GM21423 (cell line): ENCODE measurements around the gene SEC24B.
A peak's percentile ranks its signal among the peaks of the same experiment; 100 is the strongest.
"Not testable (repeated sequence)": the region's sequence is repeated elsewhere in the genome, so short reads cannot be mapped to it uniquely, and the experiment has no call there.

Experiments
- ATAC-seq: cut with Tn5 transposase; IDR thresholded peaks from one replicate; pipeline ENCODE4 v1.9.1; 2021; ENCODE audit warnings: mild to moderate bottlenecking, moderate library complexity; ENCODE audit not compliant: unreplicated experiment

Gene SEC24B

GRCh38 chr4:109432203-109432602 lies 1.4 kb upstream of the SEC24B start:
- ATAC-seq = no peak

DNA sequence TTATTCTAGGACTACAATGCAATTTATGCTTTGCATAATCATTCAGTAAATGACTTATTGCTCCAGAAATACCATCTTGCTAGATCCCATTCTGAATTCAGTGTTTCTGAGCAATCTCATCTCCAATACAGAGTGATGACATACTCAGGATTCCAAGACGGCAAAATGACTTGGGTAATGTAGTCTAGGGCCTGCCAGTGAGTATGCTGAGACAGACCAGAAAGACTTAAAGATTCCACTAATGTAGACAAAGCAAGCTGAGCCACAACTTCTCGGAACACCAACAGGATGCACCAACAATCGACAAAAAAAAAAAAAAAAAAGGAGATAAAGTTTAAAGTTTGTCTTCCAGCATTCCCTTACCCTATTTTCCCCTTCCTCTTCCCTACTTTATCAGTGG lies 919 bp upstream of the SEC24B start:
- ATAC-seq = no peak

GRCh38 chr4:109434007-109434971 lies 674 bp downstream of the SEC24B start:
- ATAC-seq = peak; percentile 40

GRCh38 chr4:109435635-109436034 lies 2.0 kb downstream of the SEC24B start:
- ATAC-seq = no peak

DNA sequence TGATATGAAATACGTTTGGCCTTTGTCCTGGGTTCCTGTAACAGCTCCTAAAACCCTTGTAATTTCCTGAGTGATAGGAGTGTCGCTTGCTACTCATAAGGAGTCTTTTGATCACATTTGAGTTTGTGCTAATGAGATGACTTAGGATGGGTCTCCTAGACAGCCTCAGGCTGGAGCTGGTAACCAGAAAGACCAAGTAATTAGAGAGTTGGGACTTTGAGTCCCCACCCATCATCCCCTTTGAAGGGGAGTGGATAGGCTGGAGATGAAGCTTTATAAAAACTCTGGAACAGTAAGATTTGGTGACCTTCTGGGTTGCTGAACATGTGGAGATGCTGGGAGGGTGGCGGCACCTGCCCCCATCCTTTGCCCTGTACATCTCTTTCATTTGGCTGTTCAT lies 2.9 kb downstream of the SEC24B start:
- ATAC-seq = no peak

DNA sequence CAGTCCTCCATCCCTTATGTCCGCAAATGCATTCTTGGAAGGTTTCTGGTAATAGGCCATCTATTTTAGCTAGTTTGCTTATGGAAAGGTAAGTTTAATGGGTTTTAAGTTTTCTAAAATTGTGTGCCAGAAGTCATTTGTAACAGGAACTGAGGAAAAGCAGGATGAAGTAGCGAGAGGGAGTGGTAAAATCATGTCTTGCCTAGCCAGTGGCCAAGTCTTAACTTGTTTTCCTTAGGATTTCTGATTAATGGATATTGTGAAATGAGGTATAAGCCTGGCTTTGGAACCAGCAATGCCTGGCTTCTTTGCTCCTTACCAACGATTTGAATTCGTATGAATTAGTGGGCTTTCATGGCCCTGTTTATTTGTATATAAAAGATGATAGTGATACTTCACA lies 7.3 kb downstream of the SEC24B start:
- ATAC-seq = no peak

- ATAC-seq = no peak
Observed at GRCh38 chr4:109441862-109442458, 8.3 kb downstream of the SEC24B start.

DNA sequence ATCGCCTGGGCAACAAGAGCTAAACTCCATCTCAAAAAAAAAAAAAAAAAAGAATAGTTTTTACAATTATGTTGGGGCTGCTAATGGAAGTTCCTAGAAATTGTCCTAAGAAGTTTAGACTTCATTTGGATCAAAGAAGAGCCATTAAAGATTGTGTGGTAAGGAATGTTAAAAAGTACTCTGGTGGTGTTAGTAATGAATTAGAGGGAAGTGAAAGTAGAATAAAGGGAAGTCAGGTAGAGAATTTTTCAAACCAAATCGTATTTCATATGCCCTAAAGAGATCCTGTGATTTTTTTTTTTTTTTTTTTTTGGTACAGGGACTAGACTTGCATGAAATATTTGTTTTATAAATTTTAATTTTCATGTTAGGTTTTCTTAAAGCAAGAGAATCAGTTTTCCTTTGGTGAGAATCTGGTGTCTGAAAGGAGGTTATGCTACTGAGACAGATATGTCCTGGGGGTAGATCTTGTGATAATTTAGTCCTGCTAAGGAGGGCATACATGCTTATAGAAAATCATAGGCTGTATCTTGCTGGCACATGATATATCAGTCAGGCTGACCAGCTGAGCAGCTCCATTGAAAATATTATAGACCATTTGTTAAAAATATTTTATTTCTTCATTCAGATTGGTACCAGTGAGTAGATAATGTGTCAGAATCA lies 10.7 kb downstream of the SEC24B start:
- peak; percentile 74 for ATAC-seq

GRCh38 chr4:109447278-109447677 lies 13.7 kb downstream of the SEC24B start:
- ATAC-seq = no peak

DNA sequence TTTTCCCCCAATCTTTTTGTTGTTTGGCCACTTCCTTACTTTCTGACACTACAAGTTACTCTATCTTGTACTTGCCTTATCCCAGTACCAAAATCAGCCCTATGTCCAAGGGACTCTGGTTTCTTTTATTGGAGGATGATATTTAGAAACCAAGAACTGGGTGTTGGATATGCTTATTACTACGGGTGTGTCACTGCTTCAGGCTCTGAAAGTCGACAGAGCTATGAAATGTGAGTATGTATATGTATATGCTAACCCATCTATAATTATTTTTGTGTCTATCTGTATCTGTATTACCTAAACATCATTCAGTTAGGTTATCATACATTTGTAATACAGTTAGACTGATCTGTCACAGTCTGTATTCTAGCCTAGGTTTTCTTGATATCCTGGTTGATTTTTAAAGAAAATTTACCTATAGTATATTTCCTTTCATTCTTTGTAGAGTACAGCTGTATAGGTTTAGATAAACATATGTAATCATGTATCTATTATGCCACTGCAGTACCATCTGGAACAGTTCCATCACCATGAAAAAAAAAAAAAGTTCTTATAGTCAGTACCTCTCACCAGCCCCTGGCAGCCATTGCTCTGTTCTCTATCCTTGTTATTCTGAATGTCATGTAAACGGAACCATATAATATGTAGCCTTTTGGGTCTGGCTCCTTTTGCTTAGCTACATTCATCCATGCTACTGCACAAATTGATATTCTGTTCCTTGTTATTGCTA lies 18.1 kb downstream of the SEC24B start:
- ATAC-seq = no peak

DNA sequence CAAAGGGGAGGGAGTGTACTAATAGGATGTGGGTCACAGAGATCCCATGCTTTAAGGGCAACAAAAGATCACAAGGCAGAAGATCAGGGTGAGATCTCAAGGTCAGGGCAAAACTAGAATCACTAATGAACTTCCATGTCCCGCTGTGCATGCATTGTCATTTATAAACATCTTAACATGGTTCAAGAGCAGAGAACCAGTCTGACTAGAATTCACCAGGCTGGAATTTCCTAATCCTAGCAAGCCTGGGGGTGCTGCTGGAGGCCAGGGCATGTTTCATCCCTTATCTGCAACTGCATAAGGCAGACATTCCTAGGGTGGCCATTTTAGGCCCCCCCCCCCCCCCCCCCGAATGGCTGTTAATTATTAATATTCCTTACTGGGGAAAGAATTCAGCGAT lies 19.5 kb downstream of the SEC24B start:
- ATAC-seq = not testable (repeated sequence)

DNA sequence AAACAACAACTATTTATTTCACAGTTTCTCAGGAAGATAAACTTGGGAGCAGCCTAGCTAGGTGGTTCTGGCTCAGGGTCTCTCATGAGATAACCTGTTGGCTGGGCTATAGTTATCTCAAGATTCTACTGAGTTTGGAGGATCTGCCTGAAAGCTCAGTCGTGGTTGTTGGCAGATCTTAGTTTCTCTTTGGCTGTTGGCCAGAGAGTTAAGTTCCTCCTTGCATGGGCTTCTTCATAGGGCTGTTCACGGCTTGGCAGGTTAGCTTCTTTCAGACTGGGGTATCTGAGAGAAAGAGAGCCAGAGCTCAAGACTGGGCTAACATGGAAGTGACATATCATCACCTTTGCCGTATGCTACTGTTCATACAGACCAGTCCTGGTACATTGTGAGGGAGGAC lies 28.7 kb downstream of the SEC24B start:
- ATAC-seq = peak; percentile 74

- no peak for ATAC-seq
Observed at GRCh38 chr4:109462802-109463201, 29.2 kb downstream of the SEC24B start.

GRCh38 chr4:109465069-109465468 lies 31.5 kb downstream of the SEC24B start:
- no peak for ATAC-seq

DNA sequence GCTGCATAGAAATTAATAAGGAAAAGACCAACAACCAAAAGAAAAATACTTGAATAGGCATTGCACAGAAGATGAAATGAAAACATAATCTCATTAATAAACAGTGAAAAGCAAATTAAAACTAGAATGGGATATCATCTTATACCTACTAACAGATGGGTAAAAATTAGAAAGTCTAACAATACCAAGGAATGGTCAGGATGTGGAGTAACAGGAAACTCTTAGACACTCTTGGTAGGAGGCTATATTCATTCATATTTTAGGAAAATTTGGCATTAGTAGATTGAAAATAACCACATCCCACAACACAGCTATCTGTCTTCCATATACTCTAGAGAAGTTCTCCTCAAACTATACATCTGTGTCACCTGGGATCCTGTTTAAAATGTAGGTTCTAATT lies 36.3 kb downstream of the SEC24B start:
- no peak for ATAC-seq

DNA sequence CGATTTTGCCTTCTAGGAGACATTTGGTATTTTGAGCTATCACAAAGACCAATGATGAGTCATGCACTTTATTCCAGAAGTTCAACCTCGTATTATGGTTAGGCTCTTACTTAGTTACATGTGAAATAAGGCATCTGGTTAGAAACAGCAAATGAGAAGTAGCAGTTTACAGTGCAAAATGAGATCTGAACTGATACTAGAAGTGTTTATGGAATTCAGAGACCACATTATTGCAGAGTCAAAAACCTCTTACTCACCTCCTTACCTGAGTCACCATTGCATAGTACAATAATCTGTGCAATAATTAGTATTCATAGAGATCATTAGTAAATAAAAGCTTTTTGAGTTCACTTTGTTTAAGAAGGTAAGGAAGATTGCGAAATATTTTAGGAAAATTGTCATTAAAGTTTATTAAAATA lies 38.7 kb downstream of the SEC24B start:
- ATAC-seq = no peak

GRCh38 chr4:109473824-109474223 lies 40.2 kb downstream of the SEC24B start:
- no peak for ATAC-seq

DNA sequence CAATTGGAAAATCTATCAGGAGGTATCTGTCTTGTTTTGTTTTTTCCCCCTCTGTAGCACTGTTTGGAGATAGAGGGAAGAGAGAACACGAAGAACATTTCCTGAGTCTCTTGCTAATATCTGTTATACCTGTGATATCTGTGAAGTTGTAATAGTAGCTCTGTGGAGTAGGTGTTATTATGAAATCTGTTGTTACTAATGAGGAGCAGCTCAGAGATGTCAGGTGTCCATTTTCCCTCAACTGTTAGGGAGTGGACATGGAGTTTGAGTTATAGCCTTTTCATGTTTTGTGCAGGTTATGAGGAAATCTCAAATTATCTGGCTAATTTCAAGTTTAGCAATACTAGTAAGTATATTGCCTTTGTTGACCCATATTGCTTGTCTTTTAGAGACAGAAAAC lies 52.4 kb downstream of the SEC24B start:
- ATAC-seq = no peak

GRCh38 chr4:109494563-109494962 lies 60.9 kb downstream of the SEC24B start:
- ATAC-seq = no peak

DNA sequence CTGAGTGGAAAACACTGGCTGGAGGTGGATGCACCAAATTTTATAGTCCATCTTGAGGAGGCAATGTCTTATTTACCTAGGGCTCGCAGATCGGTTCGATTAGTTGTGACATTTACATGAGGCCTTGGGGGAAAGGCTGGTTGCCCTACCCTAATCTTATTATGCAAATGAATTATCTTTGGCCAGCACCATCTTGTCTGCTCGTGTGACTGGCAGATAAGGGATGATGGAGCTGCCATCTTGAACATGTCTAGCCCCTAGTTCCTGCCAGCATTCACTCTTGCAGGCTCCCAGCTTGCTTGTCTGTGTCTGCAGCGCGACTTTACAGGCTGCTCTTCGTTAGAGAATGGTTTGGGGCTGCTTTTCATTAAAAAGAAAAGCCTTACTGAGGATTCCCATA lies 61.9 kb downstream of the SEC24B start:
- no peak for ATAC-seq

GRCh38 chr4:109496875-109497274 lies 63.3 kb downstream of the SEC24B start:
- ATAC-seq = no peak
